Astrocyte (in vitro differentiated cells and primary cell): ENCODE measurements around the gene RNU5D-1.

ENCODE experiments used
- CTCF ChIP-seq: IDR thresholded peaks from 2 replicates; pipeline ENCODE4 v1.5.1; 2011; ENCODE audit warnings: low read depth, mild to moderate bottlenecking, inconsistent platforms, low read length, moderate library complexity; ENCODE audit not compliant: insufficient read depth
- EZH2 ChIP-seq: IDR thresholded peaks from 2 replicates; pipeline ENCODE4 v1.6.1; 2012; ENCODE audit warnings: mild to moderate bottlenecking, low read length, inconsistent platforms; ENCODE audit not compliant: insufficient read depth

DNA sequence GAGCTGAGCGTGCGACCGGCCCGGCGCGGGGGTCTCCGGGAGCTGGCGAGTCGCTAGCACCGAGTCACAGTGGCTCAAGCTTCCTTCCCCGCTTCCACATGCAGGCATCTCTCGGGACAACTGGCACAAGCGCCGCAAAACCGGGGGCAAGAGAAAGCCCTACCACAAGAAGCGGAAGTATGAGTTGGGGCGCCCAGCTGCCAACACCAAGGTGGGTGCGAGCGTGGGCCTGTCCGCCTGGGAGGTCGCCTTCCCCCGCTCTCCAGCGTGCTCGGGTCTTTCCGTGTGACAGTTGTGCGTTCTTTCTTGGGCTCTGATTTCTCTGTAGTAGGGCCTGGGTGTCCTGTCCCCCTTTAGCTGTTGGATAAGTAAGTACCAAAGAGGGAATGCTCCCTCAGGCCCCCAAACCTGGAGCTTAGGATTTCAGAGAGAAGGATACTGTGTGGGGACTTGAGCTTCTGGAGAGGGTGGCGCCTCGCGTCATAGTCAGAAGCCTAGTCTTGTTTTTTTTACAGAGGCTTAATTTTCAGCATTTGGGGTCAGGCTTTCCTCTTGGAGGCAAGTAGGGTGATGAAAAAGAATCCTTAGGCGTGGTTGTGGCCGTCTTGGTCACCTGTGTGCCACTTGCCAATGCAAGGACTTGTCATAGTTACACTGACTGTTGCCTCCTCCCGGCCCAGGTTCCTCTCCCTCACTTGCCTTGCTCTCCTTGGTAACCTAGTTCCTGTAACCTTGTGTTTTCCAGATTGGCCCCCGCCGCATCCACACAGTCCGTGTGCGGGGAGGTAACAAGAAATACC lies 45.2 kb upstream of the RNU5D-1 start:
- TF ChIP-seq CTCF (no peak), EZH2 (no peak)
